ENCODE data around the gene GPR21.

- TF ChIP-seq KAT7 (CRISPR knock-in tag; IDR thresholded peaks at IDR 0.05; ENCODE audit: borderline replicate concordance) (no peak), CTCF (IDR thresholded peaks at IDR 0.05) (no peak), IRF2 (CRISPR knock-in tag; IDR thresholded peaks at IDR 0.05; ENCODE audit: borderline replicate concordance, low read depth) (no peak), SP1 (CRISPR knock-in tag; conservative IDR thresholded peaks at IDR 0.05) (no peak), CREB1 (CRISPR knock-in tag; IDR thresholded peaks at IDR 0.05) (no peak), NFE2L1 (CRISPR knock-in tag; IDR thresholded peaks at IDR 0.05) (no peak), FOXP1 (CRISPR knock-in tag; IDR thresholded peaks at IDR 0.05; ENCODE audit: borderline replicate concordance) (no peak), ERG (CRISPR knock-in tag; IDR thresholded peaks at IDR 0.05) (no peak), CBFB (CRISPR knock-in tag; IDR thresholded peaks at IDR 0.05; ENCODE audit: low read depth) (no peak), ZNF281 (CRISPR knock-in tag; IDR thresholded peaks at IDR 0.05) (no peak)
- TF ChIP-seq, protein P1, sequence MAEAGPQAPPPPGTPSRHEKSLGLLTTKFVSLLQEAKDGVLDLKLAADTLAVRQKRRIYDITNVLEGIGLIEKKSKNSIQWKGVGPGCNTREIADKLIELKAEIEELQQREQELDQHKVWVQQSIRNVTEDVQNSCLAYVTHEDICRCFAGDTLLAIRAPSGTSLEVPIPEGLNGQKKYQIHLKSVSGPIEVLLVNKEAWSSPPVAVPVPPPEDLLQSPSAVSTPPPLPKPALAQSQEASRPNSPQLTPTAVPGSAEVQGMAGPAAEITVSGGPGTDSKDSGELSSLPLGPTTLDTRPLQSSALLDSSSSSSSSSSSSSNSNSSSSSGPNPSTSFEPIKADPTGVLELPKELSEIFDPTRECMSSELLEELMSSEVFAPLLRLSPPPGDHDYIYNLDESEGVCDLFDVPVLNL (CRISPR knock-in tag; IDR thresholded peaks at IDR 0.05; ENCODE audit: borderline replicate concordance, low read depth) = no peak
Observed at GRCh38 chr9:123083680-123084079, 50.2 kb downstream of the GPR21 start.

Data from WTC11 (cell line).